Measurements from ENCODE around the gene BTF3L4. TPM values are rescaled to one million over a fixed set of nuclear protein-coding genes. Genes with fewer than 3 reads are reported as not detected.

The BTF3L4 gene
- total and polyA plus RNA-seq, 11 donors: 25.4 to 48.2 (median 33.1) TPM

- no peak for DNase-seq
- TF ChIP-seq CTCF (IDR thresholded peaks at IDR 0.05): no peak
- Histone ChIP-seq H3K27me3 (no peaks in the 10 kb centered on the region), H3K9me3 (no peaks in the 10 kb centered on the region), H3K4me3 (peak overlapping the region; percentile 66 to 95 (median 79)), H3K4me1 (peaks cover 4 to 38% (median 19%) of the 10 kb centered on the region in 12 donors), H3K36me3 (peaks cover 0 to 31% (median 12%) of the 10 kb centered on the region in 9 donors), H3K27ac (peak overlapping the region in 3 of 12 donors; percentile 84 to 94 (median 94))
- peak in 1 of 4 donors; percentile 5 for ATAC-seq
- intact Hi-C loops (cut with DNase I): no loop called here
- WGBS, 4 donors: 67 to 72% (median 69%) methylated on average over 5 of the region's 5 CpGs
Observed at GRCh38 chr1:52032124-52032784, 23.8 kb upstream of the BTF3L4 start.

GRCh38 chr1:52032785-52033131, 23.3 kb upstream of the BTF3L4 start:
- Histone ChIP-seq H3K4me1 (peaks cover 4 to 38% (median 19%) of the 10 kb centered on the region in 12 donors), H3K9me3 (no peaks in the 10 kb centered on the region), H3K27me3 (no peaks in the 10 kb centered on the region), H3K4me3 (peak overlapping the region; percentile 66 to 95 (median 79)), H3K27ac (peak overlapping the region in 11 of 12 donors; percentile 55 to 94 (median 80)), H3K36me3 (peaks cover 0 to 34% (median 12%) of the 10 kb centered on the region in 9 donors)
- TF ChIP-seq POLR2A (IDR thresholded peaks at IDR 0.05) (no peak), CTCF (IDR thresholded peaks at IDR 0.05) (no peak)
- WGBS, 4 donors: 7 to 20% (median 9%) methylated on average over 23 to 24 of the region's 24 CpGs
- DNase-seq (peak; percentile 13 to 67 (median 34)), ATAC-seq (peak; percentile 7 to 64 (median 46))
- intact Hi-C loops (cut with DNase I): loop anchor here in 1 of 10 donors (1.0 kb wide), 1 partner anchor 24 kb away; the partner anchor contains the start of gene BTF3L4

GRCh38 chr1:52033190-52034049, 22.7 kb upstream of the BTF3L4 start, which contains the start of gene KTI12:
KTI12 (minus strand) TSS chr1:52033810; CDS start chr1:52033761, 49 bp downstream.
- 2 to 4% (median 2%) methylated on average over 49 to 78 of the region's 78 CpGs for WGBS, 4 donors
- TF ChIP-seq POLR2A (IDR thresholded peaks at IDR 0.05): peak in 1 of 2 donors; percentile 58
- no peak for TF ChIP-seq CTCF (IDR thresholded peaks at IDR 0.05)
- H3K4me3 ChIP-seq: peak within 1 kb of the TSS; percentile 66 to 95 (median 79)
- H3K4me1 ChIP-seq: peaks cover 4 to 38% (median 19%) of the 10 kb centered on the region in 12 donors
- intact Hi-C loops (cut with DNase I): loop anchor here in 1 of 10 donors (1.0 kb wide), 1 partner anchor 23 kb away; the partner anchor contains the start of gene BTF3L4
- H3K36me3 ChIP-seq: peaks cover 0 to 34% (median 10%) of the 10 kb centered on the region in 9 donors
- DNase-seq (peak; percentile 85 to 93 (median 91)), ATAC-seq (peak; percentile 91 to 97 (median 95))
- H3K27ac ChIP-seq: peak within 1 kb of the TSS; percentile 55 to 94 (median 82)
- H3K27me3 ChIP-seq: no peaks in the 10 kb centered on the region
- H3K9me3 ChIP-seq: no peaks in the 10 kb centered on the region

GRCh38 chr1:52034050-52034384, 22.1 kb upstream of the BTF3L4 start:
- no peak for DNase-seq
- intact Hi-C loops (cut with DNase I): no loop called here
- Histone ChIP-seq H3K27me3 (no peaks in the 10 kb centered on the region), H3K36me3 (peaks cover 0 to 36% (median 16%) of the 10 kb centered on the region in 9 donors), H3K4me3 (peak overlapping the region in 11 of 12 donors; percentile 66 to 95 (median 80)), H3K9me3 (no peaks in the 10 kb centered on the region), H3K4me1 (peaks cover 4 to 38% (median 19%) of the 10 kb centered on the region in 12 donors), H3K27ac (peak overlapping the region in 11 of 12 donors; percentile 68 to 94 (median 84))
- 96 to 97% (median 97%) methylated on average over 2 of the region's 2 CpGs for WGBS, 4 donors
- TF ChIP-seq CTCF (IDR thresholded peaks at IDR 0.05): no peak
- no peak for TF ChIP-seq POLR2A (IDR thresholded peaks at IDR 0.05)
- no peak for ATAC-seq
